Smooth muscle cell (in vitro differentiated cells): ENCODE results near the gene DOLPP1. TPM values are rescaled to one million over a fixed set of nuclear protein-coding genes. Genes with fewer than 3 reads are reported as not detected.

Experiments
- DNase-seq: peaks from one replicate; lab custom pipeline; 2025; ENCODE audit not compliant: unreplicated experiment; lab: John Stamatoyannopoulos, UW
- H2AFZ ChIP-seq: fragments of 200-600 bp; sonication (generic); 2 replicates; pipeline ENCODE4 v1.6.0; 2016; ENCODE audit warnings: antibody characterized with exemption, low read depth, mild to moderate bottlenecking
- H3F3A ChIP-seq: fragments of 200-600 bp; sonication (generic); 2 replicates; pipeline ENCODE4 v1.6.0; 2017; ENCODE audit warnings: antibody characterized with exemption, low read depth
- H3K27ac ChIP-seq: fragments of 200-600 bp; sonication (generic); 2 replicates; pipeline ENCODE4 v1.5.1; 2016; ENCODE audit warnings: low read depth, mild to moderate bottlenecking
- H3K27me3 ChIP-seq: fragments of 200-600 bp; sonication (generic); 2 replicates; pipeline ENCODE4 v1.6.1; 2016; ENCODE audit warnings: low read depth, mild to moderate bottlenecking
- H3K36me3 ChIP-seq: fragments of 200-600 bp; sonication (generic); 2 replicates; pipeline ENCODE4 v1.5.1; 2016; ENCODE audit warnings: low read depth
- H3K4me1 ChIP-seq: fragments of 200-600 bp; sonication (generic); 2 replicates; pipeline ENCODE4 v1.5.1; 2016; ENCODE audit warnings: low read depth
- H3K4me2 ChIP-seq: fragments of 200-600 bp; sonication (generic); 2 replicates; pipeline ENCODE4 v1.6.0; 2016; ENCODE audit warnings: mild to moderate bottlenecking
- H3K4me3 ChIP-seq: fragments of 200-600 bp; sonication (generic); 2 replicates; pipeline ENCODE4 v1.5.1; 2016; ENCODE audit warnings: mild to moderate bottlenecking
- H3K79me2 ChIP-seq: fragments of 200-600 bp; sonication (generic); 2 replicates; pipeline ENCODE4 v1.6.0; 2016; ENCODE audit warnings: low read depth, mild to moderate bottlenecking
- H3K9ac ChIP-seq: fragments of 200-600 bp; sonication (generic); 2 replicates; pipeline ENCODE4 v1.6.0; 2016; ENCODE audit warnings: low read depth
- H3K9me3 ChIP-seq: fragments of 200-600 bp; sonication (generic); replicated peaks from 2 replicates; pipeline ENCODE4 v1.5.1; 2016; ENCODE audit warnings: low read depth
- H4K20me1 ChIP-seq: fragments of 200-600 bp; sonication (generic); 2 replicates; pipeline ENCODE4 v1.6.0; 2016; ENCODE audit warnings: low read depth
- WGBS: methylation state at CpG from one replicate; pipeline ENCODE4 v1.1.7; 2016; ENCODE audit warnings: low lambda C conversion rate; 5-methylcytosine and 5-hydroxymethylcytosine counted together
- polyA plus RNA-seq: library from polyadenylated mRNA; unstranded; fragments of >200 nt; fragmentation: Nextera tagmentation; extraction: Ambion mirVana; gene quantifications from 2 replicates; pipeline ENCODE4 v1.2.1, GENCODE V29; 2016
- total RNA-seq: library from RNA; depleted of rRNA; stranded (reverse); fragments of >200 nt; gene quantifications from 2 replicates; pipeline ENCODE4 v1.2.3, GENCODE V29; 2014
- TF ChIP-seq, protein P1 (sequence below): fragments of 200-600 bp; sonication (generic); IDR thresholded peaks from 2 replicates; pipeline ENCODE4 v1.5.1; 2017; ENCODE audit warnings: borderline replicate concordance, mild to moderate bottlenecking, antibody characterized with exemption; ENCODE audit not compliant: insufficient read depth, poor library complexity, severe bottlenecking

Gene DOLPP1
- total and polyA plus RNA-seq, 2 experiments from 2014 or later = 14.4 to 17.8 TPM

DNA sequence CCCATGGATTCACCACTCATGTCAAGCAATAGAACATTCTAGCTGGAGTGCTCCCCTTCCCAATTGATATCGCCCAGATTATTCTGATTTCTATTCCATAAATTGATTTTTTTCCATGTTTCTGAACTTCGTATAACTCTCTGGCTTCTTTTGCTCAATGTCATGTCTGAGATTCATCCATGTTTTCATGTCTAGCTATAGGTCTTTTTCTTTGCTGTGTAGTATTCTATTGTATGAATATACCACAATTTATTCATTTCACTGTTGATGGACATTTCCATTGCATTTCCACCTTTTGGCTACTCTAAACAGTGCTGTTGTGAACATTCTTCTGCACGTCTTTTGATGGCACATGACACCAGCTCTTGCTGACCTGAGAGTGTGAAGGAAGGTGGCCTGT is 49.9 kb downstream of the DOLPP1 start:
- 67% methylated on average over 3 of the region's 3 CpGs for WGBS
- H2AFZ ChIP-seq = no peak overlapping the region
- no peak overlapping the region for H3K27ac ChIP-seq
- no peak for DNase-seq
- H3K9ac ChIP-seq = no peak overlapping the region
- H3K9me3 ChIP-seq = no peaks in the 10 kb centered on the region
- peaks cover 4% of the 10 kb centered on the region for H3K36me3 ChIP-seq
- H3K27me3 ChIP-seq = no peaks in the 10 kb centered on the region
- no peak overlapping the region for H3K4me2 ChIP-seq
- H4K20me1 ChIP-seq = no peaks in the 10 kb centered on the region
- H3K4me1 ChIP-seq = peaks cover 20% of the 10 kb centered on the region
- H3K4me3 ChIP-seq = no peak overlapping the region
- H3K79me2 ChIP-seq = no peaks in the 10 kb centered on the region
- H3F3A ChIP-seq = no peaks in the 10 kb centered on the region
- TF ChIP-seq, protein P1, sequence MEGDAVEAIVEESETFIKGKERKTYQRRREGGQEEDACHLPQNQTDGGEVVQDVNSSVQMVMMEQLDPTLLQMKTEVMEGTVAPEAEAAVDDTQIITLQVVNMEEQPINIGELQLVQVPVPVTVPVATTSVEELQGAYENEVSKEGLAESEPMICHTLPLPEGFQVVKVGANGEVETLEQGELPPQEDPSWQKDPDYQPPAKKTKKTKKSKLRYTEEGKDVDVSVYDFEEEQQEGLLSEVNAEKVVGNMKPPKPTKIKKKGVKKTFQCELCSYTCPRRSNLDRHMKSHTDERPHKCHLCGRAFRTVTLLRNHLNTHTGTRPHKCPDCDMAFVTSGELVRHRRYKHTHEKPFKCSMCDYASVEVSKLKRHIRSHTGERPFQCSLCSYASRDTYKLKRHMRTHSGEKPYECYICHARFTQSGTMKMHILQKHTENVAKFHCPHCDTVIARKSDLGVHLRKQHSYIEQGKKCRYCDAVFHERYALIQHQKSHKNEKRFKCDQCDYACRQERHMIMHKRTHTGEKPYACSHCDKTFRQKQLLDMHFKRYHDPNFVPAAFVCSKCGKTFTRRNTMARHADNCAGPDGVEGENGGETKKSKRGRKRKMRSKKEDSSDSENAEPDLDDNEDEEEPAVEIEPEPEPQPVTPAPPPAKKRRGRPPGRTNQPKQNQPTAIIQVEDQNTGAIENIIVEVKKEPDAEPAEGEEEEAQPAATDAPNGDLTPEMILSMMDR = no peak

DNA sequence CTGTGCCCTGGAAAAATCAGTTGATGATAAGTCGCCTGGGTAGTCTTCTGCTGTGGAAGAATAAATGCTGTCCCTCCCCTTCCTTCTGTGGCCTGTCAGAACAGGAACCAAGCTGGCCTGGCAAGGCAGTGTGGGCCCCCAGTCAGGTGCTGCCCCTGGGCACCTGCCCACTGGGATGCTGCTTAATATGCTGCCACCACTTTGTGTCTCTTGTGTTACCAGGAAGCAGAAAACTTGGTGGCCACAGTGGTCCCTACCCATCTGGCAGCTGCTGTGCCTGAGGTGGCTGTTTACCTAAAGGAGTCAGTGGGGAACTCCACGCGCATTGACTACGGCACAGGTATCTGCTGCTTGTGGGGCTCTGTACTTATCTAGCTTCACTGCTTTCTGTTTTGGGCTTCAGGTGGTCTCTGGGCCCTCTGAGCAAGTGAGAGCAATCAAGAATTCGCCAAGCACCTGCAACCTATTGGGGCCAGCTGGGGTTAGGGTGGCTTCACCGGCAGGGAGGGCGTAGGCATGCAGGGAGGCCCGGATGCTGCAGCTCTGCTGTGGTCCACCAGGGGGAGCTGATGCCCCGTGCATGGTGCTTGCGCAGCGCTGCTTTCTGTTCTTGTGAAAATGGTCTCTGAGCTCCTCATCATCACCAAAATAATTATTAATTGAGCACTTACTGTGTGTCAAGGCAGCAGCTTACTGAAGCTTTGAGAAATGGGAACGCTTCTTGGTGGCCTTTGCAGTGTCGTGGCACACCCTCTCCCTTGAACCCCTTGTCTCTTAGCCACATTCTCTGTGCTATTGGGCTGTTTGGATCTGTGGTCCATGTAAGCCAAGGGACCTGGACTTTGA is 50.6 kb downstream of the DOLPP1 start:
- no peaks in the 10 kb centered on the region for H3K79me2 ChIP-seq
- no peak overlapping the region for H3K9ac ChIP-seq
- H3K27ac ChIP-seq = no peak overlapping the region
- H3K36me3 ChIP-seq = peaks cover 4% of the 10 kb centered on the region
- H2AFZ ChIP-seq = no peak overlapping the region
- no peaks in the 10 kb centered on the region for H3K9me3 ChIP-seq
- DNase-seq = peak; percentile 40
- peaks cover 14% of the 10 kb centered on the region for H3K4me1 ChIP-seq
- no peaks in the 10 kb centered on the region for H3F3A ChIP-seq
- H4K20me1 ChIP-seq = no peaks in the 10 kb centered on the region
- 48% methylated on average over 13 of the region's 13 CpGs for WGBS
- TF ChIP-seq, protein P1 = peak; percentile 95
- no peak overlapping the region for H3K4me2 ChIP-seq
- no peaks in the 10 kb centered on the region for H3K27me3 ChIP-seq
- H3K4me3 ChIP-seq = no peak overlapping the region

DNA sequence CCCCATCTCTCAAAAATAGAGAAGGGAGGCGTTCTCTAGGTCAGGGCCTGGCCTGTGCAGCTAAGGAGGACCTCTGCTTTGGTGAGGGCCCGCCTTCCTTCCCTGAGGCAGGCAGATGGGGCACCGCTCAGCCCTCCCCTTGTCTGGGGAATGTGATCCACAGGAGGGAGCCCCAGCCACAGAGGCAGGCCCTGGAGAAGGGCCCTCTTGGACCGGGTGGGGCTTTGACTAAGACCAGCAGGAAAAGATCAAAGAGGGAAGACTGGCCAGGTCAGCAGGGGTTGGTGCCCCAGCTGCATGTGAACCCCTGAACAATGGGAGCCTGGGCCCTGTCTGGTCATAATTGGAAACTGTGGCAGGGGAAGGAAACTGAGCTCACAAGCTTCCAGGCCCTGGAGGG is 52.2 kb downstream of the DOLPP1 start:
- DNase-seq = no peak
- Histone ChIP-seq H3K79me2 (no peaks in the 10 kb centered on the region), H3K9ac (no peak overlapping the region), H3K27me3 (no peaks in the 10 kb centered on the region), H3K4me3 (no peak overlapping the region), H3K4me1 (no peaks in the 10 kb centered on the region), H3K36me3 (peaks cover 4% of the 10 kb centered on the region), H3F3A (peaks cover 6% of the 10 kb centered on the region), H3K9me3 (no peaks in the 10 kb centered on the region), H2AFZ (no peak overlapping the region), H3K27ac (no peak overlapping the region), H3K4me2 (no peak overlapping the region), H4K20me1 (no peaks in the 10 kb centered on the region)
- TF ChIP-seq, protein P1 = no peak
- 90% methylated on average over 4 of the region's 4 CpGs for WGBS

DNA sequence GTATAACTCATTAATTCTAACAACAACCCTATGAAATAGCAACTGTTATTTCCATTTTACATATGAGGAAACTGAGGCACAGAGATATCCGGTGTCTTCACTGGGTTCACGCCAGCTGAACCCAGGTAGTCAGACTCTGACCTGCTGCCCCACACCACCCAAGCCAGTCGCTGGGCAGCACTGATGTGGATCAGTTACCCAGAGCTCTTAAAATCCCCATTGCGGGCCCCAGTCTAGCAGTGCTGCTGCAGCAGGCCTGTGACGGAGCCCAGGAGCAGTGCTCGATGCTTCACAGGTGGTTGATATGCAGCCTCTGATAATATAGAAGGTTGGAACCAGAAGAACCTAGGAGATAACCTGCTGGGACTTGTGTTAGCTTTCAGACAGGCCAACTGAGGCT is 54.6 kb downstream of the DOLPP1 start:
- Histone ChIP-seq H3K27me3 (no peaks in the 10 kb centered on the region), H2AFZ (no peak overlapping the region), H3K4me2 (no peak overlapping the region), H3K4me1 (peaks cover 10% of the 10 kb centered on the region), H3K79me2 (no peaks in the 10 kb centered on the region), H3K9me3 (no peaks in the 10 kb centered on the region), H3K27ac (no peak overlapping the region), H4K20me1 (no peaks in the 10 kb centered on the region), H3F3A (peaks cover 12% of the 10 kb centered on the region), H3K36me3 (peaks cover 4% of the 10 kb centered on the region), H3K9ac (no peak overlapping the region), H3K4me3 (no peak overlapping the region)
- over 99% methylated on average over 6 of the region's 6 CpGs for WGBS
- no peak for DNase-seq
- TF ChIP-seq, protein P1 = no peak
